ENCODE results near the gene PTPRG.

DNA sequence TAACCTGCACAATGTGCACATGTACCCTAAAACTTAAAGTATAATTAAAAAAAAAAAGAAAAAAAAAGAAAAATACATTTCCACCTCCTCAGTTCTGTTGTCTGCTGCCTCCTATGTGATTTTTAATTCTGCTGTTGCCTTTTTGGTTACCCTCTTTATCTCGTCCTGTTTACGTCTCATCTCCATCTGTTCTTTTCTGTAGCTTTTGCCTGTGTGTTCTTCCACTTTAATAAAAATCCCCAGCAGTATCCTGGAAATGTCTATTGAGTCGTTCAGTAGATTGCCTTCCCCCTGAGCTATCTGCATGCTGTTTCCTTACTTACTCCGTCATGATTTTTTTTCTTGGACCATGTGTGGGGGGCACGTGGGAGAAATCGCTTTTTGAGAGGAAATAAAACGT lies 509.5 kb downstream of the PTPRG start:
- TF ChIP-seq EZH2phosphoT487 (IDR thresholded peaks at IDR 0.05; ENCODE audit: borderline replicate concordance) (no peak), CTCF (conservative IDR thresholded peaks at IDR 0.05; ENCODE audit: low read length) (no peak)

Data from Loucy (cell line).